ENCODE results near the gene EPPIN. TPM values are rescaled to one million over a fixed set of nuclear protein-coding genes. Genes with fewer than 3 reads are reported as not detected.
A peak's percentile ranks its signal among the peaks of the same experiment; 100 is the strongest.

The EPPIN gene
- total RNA-seq, 1 donor from 2014 or later = not detected

DNA sequence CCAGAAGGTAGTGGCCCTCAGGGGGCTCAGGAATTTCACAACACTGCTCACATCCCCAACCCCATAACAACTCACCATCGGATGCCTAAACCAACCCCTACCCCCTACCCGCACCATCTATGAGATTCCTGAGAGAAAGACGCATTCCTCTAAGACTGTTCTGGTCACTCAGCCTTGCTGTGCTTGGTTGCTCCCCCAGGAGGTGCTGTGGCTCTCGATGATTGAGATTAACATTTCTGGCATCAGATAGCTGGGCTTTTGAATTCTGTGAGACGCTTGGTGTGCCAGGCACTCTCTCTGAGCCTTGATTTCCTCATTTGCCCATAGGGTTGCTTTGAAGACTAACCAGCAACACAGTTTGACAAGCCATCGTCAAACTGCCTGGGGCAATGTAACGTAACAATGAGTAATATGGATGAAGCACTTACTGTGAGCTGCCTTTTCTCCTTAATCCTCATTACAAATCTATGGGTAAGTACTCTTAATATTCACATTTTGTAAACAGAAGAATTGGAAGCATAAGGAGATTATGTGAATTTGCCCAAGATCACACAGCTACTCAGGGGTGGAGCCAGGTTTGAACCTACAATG lies 8.9 kb downstream of the EPPIN start:
- no peak for DNase-seq (ENCODE audit: low spot score)

DNA sequence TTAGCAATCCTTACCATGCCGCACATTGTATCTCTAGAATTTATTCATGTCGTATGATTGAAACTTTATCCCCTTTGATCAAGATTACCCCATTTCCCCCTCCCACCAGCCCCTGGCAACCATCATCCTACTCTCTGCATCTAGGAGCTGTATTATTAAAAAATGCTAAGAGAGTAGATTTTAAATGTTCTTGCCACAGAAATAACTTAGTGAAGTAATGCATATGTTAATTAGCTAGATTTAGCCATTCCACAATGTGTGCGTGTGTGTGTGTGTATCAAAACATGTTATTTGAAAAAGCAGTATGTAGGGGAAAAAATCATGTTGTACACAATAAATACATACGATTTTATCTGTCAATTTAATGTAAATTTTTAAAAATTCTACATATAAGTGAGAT lies 19.9 kb downstream of the EPPIN start:
- DNase-seq (ENCODE audit: low spot score) = no peak

DNA sequence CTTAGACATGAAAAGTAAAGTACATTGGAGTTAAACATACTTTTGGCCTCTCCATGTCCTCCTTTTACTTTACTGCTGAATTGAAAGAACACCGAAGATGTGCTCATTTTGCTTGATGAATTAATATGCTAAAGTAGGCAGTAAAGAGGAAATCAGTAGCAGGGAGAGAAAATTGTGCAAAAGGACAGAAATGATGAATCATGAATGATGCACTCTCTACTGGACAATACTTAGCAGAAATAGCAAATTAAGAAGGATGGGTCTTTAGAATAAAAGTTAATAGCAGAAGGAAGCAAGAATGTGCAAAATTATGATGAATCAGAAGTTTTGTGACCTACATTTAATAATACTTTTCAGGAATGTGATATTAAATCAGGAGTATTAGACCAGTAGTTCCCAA lies 23.4 kb downstream of the EPPIN start:
- no peak for DNase-seq (ENCODE audit: low spot score)

DNA sequence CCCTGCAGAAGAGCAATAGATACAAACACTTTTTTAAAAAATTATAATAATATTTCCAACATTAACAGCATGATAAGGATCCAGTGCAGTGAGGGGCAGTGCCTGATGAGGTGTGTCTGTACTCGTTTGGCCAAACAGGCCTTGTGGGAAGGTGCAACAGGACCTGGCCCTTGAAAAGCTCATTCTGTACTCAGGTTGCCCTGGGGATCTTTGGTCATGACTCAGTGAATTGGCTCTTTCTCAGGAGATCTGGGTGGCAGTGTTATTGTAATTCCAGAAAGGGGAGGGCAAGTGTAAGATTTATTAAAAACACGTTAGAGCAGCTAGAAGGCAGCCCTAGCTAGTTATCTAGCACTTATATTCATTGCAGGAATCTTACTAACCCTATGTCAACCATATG lies 28.9 kb downstream of the EPPIN start:
- peak; percentile 41 for DNase-seq (ENCODE audit: low spot score)

DNA sequence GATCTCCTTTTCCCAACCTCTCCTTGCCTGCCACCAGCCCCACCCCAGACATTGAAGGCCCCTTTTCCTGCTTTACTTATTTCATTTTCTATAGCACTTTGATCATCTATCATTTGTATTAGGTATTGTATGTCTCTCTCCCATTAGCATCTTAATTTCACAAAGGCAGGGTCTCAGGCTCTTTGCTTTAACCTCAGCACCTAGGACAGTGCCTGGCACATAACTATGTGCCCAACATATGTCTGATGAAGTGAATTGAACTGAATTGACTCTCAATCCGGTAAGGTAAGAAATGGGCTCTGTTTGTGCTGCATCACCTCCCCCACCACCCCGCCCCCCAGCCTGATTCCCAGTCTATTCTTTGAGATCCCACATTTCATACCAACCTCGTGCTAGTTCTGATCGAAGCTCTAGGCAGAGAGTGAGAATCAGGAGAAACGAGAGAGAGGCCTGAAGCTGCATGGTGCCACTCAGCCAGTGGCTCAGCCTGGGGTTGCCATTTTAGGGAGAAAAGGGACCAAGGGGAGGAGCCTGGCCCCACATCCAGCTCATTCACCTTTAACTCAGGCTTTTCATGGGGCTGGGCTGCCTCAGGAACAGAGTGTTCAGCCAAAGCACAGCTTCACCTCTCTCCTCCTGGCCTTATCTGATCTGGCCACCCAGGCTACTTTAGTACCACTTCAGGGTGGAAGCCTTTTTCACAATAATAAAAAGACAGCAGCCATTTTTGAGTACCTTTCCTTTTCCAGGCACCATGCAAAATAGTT lies 31.9 kb downstream of the EPPIN start, which contains the start of gene SPINT3:
SPINT3 (minus strand) TSS at position 476 of the 767 bp plus-strand sequence; CDS start at position 462, 14 bp downstream.
- no peak for DNase-seq (ENCODE audit: low spot score)

DNA sequence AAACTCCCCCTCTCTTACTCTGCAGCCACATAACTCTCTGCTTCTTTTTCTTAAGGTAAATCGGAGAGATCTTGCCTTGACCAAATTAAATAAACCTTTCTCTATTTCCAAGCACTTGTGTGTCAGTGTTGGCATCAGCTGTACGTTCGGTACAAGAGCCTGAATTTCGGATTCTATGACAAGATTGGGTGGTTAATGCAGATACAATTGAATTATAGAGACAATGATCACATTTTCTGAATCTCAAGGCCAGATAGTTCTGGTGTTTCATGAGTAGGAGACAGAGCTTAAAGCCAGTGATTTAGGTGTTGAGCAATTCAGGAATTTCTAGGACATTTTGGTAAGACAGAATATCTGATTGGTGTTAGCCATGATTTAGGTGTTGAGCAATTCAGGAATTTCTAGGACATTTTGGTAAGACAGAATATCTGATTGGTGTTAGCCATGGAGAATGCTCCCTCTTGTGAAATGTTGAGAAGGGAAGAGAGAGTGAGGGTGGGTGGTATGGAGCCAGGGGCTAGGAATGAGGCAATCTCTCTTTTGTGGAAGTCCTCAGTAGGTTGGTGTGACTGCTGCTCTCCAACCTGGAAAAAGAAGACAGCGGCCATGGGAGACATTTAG lies 36.8 kb downstream of the EPPIN start:
- DNase-seq (ENCODE audit: low spot score) = no peak

DNA sequence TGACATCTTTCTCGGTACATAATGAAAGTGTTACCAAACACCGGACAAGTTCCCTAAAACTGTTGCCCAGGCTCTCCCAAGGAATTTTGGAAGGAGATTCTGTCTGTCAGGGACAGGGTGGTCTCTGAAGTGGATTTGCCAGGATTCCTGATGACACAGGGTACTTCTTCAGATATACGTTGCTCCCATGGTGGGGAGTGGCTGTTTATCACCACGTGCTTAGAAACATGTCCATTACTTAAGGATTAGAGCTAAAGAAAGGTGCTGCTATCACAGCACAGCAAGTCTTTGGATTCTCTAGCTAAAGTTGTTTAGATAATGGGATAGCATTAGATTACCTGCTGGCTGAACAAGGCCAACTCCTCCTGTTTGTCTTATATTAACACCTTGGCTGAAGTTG lies 38.1 kb downstream of the EPPIN start:
- no peak for DNase-seq (ENCODE audit: low spot score)

DNA sequence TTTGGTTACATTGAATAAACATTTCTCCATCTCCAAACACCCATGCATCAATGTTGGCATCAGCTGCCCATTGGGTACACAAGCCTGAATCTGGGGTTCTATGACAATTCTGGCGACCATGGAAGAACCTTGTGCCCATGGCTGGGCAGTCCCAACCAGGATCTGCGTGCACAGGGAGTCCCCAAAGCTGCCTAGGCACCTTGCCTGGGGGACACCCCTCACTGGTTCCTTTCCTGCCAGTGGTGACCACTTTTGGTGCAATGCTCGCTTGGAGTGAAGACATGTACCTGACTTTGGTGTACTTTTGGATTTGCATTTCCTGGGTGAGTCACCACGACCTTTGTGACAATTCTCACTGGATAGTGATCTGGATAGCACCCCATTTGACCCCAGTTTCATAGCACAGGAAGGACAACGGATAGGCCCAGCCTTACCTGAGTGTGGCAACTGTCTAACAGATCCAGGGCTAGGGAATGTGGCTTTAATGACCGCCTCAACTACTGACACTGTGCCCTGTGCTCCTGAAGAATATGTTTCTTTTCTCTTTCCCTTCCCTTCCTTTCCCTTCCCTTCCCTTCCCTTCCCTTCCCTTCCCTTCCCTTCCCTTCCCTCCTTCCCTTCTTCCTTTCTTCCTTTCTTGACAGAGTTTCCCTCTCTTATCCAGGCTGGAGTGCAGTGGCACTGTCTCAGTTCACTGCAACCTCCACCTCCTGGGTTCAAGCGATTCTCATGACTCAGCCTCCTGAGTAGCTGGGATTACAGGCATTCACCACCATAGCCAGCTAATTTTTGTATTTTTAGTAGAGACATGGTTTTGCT lies 38.9 kb downstream of the EPPIN start:
- no peak for DNase-seq (ENCODE audit: low spot score)

DNA sequence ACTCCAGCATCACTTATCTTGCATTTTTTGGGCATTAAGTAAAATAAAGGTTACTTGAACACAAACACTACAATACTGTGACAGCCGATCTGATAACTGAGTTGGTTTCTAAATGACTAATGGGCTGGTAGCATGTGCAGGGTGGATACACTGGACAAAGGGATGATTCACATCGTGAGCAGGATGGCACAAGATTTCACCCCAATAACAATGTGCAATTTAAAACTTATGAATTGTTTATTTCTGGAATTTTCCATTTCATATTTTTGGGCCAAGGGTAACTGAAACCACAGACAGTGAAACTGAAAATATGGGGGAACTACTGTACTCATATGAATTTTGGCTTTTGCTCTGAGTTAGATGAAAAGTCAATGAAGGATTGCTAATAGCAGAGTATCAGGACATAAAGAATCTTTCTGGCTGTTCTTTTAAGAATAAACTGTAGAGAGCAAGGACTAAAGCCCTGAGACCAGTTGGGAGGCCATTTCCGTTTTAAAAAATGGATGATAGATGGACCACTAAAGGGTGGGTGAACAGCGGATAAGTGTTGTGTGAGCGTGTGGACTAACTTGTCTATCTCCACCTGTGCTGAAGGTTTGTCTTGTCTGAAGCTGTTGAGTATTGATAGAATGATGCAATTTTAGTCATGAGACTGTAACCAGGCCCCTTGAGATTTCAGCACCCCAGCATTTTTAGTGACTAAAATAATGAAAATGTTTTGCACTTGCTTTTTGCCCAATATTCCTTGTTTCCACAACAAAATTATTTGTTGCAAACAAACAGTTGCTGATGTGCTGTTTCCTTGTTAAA lies 40.0 kb downstream of the EPPIN start:
- no peak for DNase-seq (ENCODE audit: low spot score)

DNA sequence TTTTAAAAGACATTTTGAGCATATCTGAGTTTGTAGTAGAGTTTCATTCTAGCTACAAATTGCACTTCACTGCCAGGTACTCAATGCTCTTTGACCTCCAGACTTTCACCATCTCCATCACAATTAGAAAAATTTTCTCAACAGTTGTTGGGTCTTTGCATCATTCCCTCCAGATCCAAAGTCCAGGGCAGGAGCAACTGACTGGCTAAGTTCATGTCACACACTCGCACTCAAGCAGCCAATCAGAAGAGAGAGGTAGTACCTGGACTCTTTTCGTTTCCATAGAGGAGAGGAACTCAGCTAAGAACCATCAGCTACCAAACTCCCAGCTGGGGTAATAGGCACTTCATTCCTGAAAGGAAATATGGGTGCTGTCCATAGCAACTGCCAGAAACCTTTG lies 40.8 kb downstream of the EPPIN start:
- DNase-seq (ENCODE audit: low spot score) = no peak

DNA sequence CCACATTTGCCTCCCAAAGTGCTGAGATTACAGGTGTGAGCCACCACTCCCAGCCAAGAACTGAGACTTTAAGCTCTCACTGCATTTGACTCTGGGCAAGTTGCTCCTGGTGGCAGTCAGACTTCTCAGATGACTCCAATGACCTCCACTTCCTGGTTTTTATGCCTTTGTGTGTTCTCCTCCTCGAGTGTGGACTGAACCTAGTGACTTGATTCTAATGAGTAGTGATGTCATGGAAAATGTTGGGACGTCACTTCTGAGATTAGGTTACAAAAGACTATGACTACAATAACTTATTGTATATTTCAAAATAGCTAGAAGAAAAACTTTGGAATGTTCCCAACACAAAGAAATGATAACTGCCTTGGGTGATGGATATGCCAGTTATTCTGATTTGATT lies 43.8 kb downstream of the EPPIN start:
- no peak for DNase-seq (ENCODE audit: low spot score)

DNA sequence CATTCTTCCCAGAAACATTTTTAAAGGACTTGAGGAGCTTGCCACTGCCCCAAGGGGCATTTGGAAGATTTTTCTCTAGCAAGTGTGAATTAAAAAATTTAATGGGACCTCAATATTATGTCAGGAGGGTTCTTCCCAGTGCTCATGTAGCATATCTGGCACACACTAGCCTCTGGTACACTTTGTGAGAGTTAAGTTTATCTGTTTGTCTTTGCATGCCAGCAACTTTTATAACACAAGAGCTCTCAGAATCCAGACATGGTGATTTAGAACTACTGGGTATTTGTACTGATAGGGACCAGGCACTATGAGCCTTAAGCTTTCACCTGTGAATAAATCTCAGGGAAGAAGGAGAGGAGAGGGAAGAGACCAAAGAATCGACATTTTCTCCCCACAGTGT lies 44.6 kb downstream of the EPPIN start:
- no peak for DNase-seq (ENCODE audit: low spot score)

DNA sequence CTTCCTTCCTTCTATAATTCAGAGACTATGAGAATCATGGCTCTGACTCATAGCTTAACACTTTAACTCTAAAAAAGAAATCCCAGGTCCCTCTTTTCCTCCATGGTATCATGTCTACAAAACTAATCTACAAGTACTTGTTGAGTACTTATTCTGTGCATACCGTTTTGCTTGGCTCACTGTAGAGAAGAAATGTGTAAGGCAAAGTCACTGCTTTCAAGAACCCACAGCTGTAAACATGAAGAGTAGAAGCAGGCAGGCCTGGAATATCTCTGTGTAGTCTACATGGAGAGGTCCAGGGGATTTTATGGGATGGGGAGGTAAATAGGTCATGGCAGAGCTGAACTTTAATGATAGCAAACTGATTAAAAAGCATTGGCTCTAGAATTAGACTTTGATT lies 45.6 kb downstream of the EPPIN start:
- no peak for DNase-seq (ENCODE audit: low spot score)

DNA sequence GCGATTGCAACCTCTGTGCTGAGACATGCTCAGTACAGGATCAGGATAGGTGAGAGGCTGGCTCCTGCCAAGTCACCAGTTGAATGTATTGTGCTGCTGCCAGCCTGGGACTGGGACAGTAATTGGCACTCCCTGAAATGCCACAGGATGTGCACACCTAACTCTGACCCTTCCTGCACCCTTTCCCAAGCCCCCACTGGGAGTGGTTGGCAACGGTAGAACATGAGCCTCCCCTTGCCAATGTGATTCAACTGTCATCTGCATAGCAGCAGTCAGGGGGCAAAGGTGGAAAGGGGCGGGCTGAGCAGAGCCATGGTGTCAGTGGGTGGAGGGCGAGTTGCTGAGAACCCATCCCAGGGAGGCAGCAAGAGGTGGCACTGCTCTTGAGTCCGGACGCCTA lies 47.2 kb downstream of the EPPIN start:
- peak; percentile 23 for DNase-seq (ENCODE audit: low spot score)

DNA sequence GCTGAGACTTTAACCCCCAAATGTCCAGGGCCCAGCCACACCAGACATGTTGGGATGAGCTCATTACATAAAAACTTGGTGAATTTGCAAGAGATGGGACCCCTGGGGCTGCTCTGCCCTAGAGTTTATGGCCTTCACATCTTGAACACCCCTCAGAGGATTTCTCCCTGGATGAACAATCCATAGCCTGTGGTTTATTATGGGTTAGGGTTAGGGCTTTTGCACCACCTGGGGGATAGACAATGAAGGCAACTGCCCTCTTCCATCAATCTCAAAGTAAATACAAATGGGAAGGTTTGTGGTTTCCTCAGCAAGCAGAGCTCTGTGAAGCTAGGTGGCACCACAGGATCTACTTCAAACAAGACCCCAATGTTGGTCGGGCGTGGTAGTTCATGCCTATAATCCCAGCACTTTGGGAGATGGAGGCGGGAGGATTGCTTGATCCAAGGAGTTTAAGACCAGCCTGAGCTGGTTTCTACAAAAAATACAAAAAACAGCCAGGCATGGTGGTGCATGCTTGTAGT lies 49.2 kb downstream of the EPPIN start:
- DNase-seq (ENCODE audit: low spot score) = no peak

DNA sequence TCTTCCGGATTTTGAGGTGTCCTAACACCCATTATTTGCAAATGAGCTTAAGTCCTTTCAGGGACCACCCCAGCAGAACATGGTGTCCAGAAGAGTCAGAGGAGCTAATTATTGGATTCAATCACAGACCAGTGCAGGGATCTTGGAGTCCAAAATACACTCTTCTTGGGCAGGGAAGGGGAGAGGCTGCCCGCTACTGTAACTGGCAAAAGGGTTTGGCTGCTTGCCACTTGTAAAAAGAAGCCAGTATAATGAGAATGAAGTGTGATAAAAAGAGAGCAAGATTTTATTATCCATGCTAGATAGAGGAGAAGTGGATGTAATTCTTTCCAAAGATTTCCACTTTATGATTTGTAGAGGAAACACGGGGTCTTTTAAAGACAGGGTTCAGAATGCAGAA lies 51.0 kb downstream of the EPPIN start:
- DNase-seq (ENCODE audit: low spot score) = no peak

DNA sequence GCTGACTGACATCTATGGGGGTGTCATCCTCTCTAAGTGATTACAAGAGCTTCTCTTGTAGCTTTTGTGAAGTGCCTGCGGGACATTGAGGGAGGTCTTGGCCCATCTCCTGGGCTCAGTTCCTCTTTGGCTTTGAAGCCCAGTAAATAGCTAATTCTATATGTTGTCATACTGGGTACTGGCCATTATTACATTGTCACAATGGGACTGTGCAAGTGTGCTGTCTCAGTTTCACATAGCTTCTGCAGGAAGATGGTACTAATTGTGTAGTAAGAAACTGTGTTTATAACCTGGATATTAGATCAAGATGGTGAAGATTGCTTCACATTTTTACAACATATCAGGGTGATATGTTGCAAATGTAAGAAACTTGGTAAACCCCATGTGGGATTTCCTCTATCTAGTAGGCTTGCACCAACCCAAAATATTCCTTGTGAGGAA lies 51.7 kb downstream of the EPPIN start:
- no peak for DNase-seq (ENCODE audit: low spot score)
